Inflammatory macrophage treated with lipopolysaccharide for 4 hours (primary cell): ENCODE data around the gene MCEMP1.
A peak's percentile ranks its signal among the peaks of the same experiment; 100 is the strongest.

Experiments used
- DNase-seq: peaks from one replicate; pipeline ENCODE4 v3.0.0-alpha.2; 2020

The MCEMP1 gene, protein sequence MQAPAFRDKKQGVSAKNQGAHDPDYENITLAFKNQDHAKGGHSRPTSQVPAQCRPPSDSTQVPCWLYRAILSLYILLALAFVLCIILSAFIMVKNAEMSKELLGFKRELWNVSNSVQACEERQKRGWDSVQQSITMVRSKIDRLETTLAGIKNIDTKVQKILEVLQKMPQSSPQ

DNA sequence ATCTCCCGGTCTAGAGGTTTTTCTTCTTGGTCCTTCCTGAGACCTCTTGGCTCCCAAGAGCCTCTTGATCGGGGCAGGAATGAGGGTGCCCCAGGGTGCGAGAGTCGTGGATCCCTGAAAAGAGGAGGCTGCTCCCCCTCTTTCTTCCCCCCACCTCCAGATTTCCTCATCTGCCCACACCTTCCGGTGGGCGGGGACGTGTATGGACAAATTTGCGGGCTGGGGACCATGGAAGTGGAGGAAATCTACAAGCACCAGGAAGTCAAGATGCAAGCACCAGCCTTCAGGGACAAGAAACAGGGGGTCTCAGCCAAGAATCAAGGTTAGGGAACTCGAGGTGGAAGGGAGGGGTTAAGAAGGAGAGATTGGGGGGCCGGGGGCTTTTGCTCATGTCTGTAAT is at the start of gene MCEMP1:
TSS of gene MCEMP1 (plus strand) at position 237 of the 400 bp plus-strand sequence. CDS start at position 268, 31 bp downstream.
- peak; percentile 62 for DNase-seq

DNA sequence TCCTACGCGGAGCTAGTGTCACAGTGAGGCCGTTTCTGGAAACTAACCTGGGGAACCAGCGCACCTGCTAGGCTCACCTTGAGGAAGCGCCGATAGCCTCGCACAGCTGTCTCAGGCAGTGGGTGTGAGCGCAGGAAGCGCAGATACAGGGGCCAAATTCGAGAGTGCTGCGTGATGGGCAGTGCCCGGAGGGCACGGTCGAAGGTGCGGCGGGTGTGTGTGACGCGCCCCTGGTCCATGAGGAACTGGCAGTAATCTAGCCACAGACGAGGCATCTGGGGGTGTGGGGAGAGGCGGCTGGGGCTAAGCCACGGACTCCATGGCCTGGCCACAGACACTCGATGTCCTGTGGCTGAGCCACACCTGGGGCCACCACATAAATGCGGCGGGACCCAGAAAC is 49.7 kb upstream of the MCEMP1 start:
- no peak for DNase-seq

DNA sequence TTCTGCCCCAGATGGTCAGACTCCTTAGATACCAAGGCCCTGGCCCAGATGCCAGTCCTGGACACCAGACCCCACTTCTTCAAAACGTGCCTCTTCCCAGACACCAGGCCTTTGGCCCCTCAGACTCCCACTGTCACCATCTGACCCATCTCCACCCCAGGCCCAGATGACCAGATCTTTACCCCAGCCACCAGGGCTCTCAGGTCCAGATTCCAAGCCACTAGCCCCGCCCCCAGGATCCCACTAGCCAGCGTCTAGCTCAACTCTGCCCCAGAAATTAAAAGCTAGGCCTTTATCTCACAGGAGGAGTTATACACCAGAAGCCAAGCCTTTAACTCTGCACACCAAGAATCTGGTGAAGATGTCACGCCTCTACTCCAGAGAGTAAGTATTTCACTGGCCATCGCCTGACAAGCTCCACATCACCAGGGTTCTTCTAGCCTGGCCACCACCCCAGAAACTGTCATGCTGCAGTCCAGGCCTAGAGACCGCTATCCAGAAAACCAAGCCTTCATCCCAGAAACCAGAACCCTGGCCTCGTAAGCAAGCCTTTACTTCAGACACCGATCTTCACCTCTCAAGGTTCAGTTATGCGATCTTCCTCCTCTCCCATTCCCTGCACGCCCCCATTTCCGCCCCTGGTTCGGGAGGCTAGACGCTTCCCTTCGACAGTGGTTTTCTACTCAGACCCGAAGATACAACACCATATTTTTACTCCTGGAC is 48.1 kb upstream of the MCEMP1 start:
- DNase-seq = no peak

DNA sequence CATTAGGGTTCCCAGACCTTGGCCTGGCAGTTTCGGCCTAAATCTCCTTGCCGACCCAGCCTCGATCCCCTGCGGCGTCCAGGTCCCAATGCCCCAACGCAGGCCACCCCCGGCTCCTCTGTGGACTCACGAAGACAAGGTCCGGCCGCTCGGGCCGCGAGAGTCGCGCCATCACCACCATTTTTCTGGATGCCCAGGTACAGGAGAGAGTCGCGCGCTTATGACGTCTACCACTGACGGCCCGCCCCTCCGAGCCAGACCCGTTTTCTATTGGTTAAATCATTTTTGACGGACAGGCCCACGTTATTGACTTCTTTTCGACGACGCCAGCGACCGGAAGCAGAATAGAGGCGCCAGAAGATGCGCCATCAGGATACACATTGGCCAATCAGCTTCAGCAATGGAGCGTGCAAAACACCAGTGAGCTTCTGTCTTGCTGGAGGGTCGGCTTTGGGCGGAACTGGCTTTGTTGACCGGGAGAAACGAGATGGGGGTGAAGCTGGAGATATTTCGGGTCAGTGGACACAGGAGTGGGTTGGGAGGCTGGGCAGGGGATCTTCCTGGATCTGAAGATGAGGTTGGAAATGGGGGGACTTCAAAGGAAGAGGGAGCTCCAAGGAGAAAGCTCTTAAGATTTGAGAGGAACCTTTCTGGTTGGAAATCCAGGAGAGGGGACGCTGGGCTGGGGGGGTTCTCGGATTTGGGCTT is 47.4 kb upstream of the MCEMP1 start, which contains the start of the genes PET100 and XAB2:
TSS of gene PET100 (plus strand) at position 447 of the 708 bp plus-strand sequence. CDS start at position 488, 41 bp downstream.
TSS of gene XAB2 (minus strand) at position 199 of the 708 bp plus-strand sequence. CDS start at position 181, 18 bp downstream.
- DNase-seq = peak; percentile 99

DNA sequence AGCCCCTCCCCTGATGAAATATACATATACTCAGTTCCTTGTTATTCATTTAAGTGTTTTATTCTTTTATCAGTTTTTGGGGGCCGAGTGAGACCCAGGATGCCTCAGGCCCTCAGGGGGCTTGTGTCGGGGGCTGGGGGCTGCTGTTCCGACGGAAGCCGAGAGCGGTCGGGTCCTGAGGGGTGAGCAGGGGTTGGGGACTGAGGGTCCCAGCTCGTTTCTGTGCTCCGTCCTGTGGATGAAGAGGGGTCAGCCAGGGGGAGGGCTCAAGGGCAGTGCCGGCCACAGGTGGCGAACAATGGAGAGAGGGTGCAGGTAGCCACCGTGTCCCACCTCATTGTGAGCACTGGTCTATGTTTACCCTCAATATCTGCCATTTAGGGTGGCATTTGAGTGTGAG is 45.3 kb upstream of the MCEMP1 start:
- DNase-seq = no peak

DNA sequence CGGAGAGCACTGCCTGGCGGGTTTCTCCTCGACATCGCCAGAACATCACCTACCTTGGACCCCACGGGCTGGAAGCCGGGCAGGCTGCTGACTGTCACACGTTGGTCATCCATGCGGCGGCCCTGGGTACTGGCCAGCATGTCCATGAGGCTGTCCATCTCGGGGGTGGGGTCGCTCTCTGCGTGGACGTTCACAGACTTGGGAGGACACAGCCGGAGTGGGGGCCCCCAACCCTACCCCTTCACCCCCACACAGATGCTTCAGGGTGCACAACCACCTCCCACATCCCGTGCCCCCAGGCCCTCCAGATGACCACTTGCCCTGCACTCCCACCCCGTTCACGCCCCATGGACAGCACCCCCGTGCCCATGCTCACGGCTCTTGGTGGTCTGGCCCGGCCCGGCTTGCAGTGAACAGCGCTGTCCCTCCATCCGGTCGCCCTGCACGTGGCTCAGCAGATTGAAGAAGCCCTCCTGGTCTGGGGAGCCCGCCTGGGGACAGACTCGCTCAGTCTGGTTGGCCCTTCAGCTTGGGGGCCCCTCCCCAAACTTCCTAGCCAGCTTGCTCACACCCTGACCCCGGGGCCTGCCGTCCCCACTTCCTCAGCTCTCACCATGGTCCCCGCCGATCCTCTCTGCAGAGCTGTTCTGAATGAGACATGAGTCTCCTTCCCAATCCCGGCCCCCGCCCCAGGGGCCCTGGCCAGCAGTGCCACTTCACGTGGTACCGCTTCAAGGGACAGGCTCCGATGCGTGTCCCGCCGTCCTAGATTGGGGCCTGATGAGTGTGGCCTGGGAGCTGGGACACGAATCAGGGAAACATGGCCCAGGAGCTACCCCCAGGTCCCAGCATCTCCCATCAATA is 44.3 kb upstream of the MCEMP1 start:
- DNase-seq = no peak

DNA sequence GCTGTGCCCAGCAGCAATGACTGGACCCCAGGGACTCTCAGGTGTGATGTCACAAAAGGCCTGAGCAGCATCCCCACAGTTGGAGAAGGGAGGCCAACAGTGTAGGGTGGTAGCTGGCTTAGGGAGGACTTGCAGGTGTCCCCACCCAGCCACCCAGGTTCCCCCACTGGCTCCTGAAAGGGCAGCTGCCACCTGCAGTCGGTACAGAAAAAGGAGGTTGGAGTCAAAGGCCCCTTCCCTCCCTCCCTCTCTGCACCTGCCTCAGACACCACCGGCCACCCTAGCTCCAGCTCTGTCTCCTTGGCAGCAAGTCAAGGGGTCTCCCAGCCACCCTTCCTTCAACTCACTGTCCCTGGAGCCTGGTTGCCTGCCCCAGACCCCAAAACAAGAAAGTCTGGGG is 43.2 kb upstream of the MCEMP1 start, which contains the start of gene PCP2:
TSS of gene PCP2 (minus strand) at position 22 of the 400 bp plus-strand sequence. CDS start 262 bp downstream, outside the sequence.
- no peak for DNase-seq

DNA sequence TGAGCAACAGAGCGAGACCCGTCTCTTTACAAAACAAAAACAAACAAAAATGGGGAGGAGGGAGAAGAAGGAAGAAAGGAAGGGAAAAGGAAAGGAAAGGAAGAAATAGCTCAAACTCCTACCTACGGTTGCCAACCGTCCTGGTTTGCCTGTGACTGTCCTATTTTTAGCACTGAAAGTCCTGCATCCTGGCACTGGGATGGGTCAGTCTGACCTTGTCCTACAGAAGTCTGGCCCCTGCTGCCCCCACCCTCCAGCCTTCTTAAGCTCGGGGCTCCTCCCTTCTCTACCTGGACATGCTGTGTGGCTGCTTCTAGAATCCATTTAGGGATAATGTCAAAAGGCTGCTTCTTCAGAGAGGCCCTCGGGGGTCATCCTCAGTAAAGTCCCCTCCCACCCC is 41.2 kb upstream of the MCEMP1 start:
- no peak for DNase-seq

DNA sequence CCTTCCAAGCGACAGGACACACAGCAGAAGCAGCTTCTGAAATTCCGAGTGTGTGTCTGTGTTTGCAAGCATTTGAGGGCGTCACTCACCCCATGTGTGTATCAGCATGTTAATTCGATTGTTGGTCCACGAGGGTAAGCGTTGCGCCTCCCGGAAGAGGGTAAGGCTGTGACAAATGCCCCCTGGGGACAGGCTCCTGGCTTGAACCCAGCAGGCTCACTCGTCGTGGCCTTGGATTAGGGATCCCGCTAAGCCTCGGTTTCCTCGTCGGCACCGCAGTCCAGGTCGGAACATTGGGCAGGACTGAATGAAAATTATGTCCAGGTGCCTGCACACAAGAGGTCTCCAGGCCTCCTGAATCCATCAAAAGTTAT is 40.6 kb upstream of the MCEMP1 start:
- DNase-seq = no peak

DNA sequence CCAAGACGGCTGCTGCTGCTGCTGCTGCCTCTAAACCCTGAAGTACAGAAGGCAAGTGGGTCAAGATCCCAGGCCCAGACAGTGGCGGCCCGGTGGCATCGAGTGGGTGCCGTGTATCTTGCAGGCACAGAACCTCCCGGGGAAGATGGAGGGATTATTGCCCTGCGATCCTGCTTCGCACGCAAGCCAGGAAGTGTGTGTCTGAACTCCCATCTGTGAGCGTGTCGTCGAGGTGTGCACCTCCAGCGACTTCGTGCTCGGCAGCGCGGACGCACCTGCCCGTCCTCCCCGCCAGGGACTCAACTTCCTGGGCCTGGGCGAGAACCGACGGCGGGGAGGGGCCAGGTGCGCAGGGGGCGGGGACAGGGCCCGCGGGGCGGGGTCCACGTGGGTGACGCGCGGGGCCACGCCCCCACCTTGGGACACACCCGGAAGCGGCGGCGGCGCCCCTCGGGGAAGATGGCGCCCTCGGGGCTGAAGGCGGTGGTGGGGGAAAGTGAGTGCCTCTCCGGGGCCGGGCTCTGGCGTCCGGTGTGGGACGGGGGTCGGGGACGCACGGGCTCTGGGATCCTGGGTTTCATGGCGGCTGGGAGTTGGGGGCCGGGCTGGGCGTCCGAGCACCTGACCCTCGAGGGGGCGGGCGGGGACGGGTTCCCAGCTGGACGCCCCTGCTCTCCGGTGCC is 40.1 kb upstream of the MCEMP1 start, which contains the start of gene STXBP2:
TSS of gene STXBP2 (plus strand) at position 420 of the 683 bp plus-strand sequence. CDS start at position 460, 40 bp downstream.
- DNase-seq = peak; percentile 75

DNA sequence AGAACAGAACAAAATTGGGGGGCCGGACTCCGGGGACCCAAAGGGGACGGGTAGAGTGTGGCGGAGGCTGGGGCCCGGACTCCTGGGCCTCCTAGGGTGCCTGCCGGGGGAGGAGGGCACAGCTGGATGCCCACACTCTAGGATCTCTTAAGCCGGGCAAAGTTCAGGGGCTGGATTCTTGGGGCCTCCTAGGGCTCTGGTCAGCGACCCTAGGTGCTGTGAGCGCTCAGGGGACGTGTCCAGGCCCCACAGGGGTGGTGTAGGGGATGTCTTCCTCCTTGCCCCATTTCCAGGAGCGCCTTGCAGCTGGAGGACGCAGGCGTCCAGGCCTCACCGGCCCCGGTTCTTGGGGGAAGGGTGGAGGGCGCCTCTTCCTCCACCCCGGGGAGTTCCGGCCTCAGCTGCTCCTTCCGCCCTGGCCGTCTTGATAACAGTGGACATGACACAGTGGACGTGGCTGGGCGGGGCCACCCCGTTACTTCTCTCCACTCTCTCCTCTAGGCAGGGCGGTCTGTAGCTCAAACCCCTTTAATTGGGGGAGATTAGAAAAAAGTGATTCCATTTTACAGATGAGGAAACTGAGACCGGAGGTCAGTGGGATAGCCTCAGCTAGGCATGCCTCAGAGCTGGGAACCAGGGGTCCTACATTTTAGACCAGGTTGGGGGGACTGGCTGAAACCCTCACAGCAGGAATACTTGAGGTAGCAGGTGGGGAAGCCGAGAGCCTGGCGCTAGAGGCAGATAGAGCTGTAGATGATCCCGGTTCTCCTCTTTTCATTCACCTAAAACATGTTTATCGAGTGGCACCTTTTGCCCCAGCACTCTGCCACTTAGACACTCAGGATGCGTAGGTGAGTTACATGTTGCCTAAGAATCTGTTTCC is 39.3 kb upstream of the MCEMP1 start:
- DNase-seq = peak; percentile 80

DNA sequence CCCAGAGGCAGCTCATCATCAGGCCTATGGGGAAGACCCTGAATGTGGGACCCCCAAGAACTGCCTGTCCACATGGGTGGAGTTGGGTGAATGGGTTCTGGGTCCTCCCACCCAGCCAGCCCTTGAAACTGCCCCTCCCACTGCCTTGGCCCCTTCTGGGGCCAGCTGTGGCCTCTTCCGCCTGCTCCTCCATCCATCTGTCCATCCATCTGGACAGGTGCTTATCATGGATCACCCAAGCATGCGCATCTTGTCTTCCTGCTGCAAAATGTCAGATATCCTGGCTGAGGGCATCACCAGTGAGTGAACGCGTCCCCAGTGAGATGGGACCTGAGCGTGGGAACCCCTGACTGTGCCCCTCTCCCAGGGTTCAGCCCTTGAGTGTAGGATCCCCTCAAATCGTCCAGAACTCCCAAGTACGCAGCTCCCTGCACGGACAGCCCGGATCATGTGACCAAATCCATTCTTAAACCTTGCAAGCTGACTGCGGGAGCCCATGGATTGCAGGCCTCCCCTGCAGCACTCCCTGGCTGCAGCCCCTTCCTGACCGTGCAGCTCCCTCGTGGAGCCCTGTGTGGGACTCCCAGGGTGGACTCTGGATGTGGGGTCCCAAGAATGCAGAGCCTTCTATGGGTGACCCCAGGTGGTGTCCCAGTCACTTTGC is 38.0 kb upstream of the MCEMP1 start:
- no peak for DNase-seq

DNA sequence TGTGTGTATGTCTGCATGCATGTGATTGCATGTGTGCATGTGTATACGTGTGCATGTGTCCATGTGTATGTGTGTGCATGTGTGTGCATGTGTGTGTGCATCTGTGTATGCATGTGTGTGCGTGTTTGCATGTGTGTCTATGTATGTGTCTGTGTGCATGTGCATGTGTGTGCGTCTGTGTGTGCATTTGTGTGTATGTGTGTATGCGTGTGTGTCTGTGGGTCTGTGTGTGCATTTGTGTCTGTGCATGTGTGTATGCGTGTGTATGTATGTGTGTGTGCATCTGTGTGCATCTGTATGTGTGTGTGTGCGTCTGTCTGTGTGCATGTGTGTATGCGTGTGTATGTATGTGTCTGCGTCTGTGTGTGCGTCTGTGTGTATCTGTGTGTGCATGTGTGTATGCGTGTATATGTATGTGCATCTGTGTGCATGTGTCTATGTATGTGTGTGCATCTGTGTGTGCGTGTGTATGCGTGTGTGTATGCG is 37.0 kb upstream of the MCEMP1 start:
- no peak for DNase-seq

DNA sequence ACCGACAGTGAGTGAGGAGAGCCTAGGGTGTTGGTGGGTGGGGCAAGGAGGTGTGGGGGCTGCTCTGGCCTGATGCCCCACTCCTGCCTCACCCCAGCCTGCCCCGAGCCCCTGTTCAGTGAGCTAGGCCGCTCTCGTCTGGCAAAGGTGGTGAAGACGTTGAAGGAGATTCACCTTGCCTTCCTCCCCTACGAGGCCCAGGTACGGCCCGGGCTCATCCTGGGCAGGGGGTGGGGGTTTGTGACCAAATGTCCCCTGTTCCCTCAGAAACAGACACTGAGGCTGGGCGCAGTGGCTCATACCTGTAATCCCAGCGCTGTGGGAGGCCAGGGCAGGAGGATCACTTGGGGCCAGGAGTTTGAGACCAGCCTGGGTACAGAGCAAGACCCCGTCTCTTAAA is 36.1 kb upstream of the MCEMP1 start:
- DNase-seq = no peak

DNA sequence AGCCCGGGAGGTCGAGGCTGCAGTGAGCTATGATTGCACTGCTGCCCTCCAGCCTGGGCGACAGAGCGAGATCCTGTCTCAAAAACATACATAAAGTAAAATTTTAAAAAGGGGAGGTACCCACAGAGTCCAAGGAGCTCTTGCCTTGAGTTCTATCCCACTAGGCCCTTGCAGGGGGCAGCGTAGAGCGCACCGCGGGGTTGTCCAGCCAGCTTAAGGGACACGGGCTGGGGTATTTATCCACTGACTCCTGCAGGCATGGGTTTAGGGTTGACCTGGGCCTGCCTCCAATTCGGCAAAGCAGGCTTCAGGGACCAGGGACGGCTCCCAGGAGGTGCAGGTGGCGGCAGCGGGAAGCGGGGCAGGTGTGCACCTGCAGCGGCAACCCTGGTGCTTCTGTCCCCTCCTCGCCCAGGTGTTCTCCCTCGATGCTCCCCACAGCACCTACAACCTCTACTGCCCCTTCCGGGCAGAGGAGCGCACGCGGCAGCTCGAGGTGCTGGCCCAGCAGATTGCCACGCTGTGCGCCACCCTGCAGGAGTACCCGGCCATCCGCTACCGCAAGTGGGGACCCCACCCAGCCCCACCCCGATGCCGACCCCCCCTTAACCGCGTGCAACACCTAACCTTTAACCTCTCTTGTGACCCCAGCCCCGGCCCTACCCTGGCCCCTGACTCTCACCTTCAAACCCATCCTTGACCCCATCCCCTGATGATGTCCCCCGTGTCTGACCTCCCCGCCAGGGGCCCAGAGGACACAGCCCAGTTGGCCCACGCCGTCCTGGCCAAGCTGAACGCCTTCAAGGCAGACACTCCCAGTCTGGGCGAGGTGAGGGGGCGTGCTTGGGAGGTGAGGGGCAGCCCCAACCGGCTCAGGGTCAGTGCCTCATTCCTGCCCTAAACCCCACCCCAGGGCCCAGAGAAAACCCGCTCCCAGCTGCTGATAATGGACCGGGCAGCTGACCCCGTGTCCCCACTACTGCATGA is 35.3 kb upstream of the MCEMP1 start:
- DNase-seq = no peak

DNA sequence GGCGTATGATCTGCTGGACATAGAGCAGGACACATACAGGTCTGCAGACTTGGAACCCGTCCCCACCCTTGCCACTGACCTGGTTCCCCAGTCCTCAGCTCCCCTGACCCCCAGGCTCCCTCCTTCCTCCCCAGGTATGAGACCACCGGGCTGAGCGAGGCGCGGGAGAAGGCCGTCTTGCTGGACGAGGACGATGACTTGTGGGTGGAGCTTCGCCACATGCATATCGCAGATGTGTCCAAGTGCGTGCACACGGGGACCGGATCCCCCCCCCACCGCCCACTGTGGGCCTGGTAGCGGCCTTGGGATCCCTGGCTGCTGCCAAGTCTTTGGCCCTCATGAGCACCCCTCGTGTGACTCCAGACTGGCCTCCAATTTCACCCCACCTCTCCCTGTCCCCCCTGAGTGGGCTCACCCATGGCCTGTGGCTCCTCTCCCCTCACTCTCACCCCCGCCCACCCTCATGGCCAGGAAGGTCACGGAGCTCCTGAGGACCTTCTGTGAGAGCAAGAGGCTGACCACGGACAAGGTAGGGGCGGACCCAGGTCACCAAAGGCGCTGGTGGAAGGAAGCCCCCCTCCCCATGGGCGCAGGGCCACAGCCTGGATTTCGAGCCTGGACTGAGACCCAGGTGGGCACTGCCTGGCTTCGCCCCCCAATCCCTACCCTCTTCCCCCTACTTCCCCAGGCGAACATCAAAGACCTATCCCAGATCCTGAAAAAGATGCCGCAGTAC is 34.4 kb upstream of the MCEMP1 start:
- DNase-seq = no peak

DNA sequence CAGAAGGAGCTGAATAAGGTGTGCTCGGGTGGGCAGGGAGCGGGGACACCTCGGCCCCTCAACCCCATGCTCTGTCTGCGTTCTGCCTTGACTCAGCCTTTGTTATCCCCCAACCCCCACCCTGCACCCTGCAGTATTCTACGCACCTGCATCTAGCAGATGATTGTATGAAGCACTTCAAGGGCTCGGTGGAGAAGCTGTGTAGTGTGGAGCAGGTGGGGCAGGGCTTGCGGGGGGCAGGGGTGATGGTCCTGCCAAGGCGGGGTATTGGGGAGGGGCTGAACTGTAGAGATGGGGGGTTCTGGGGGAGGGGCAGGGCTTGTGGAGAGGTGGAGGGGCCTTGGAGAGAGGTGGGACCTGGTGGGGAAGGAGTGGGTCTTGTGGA is 33.9 kb upstream of the MCEMP1 start:
- DNase-seq = no peak
